ENCODE measurements around the gene COQ8B.
"Not testable (repeated sequence)": the region's sequence is repeated elsewhere in the genome, so short reads cannot be mapped to it uniquely, and the experiment has no call there.

COQ8B gene

GRCh38 chr19:40741527-40742390 lies 25.1 kb upstream of the COQ8B start:
- no peak for DNase-seq (ENCODE audit: low read depth)

DNA sequence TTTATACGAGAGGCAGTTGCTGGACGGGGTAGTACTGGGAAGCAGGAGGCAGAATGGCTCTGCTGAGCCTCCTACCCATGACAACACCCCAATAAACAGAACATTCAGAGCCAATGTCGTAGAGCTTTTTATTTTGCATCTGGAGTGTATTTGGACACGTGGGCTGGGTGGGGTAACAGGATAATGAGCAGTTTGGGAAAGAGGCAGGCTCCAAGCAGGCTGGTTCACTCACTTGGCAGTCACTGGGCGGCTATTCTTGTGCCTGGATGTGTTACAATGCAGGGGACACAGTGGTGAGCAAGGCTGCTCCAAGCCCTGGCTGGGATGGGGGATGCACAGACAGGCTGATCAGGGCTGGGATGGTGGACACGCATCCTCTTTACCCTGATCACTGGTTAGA lies 24.1 kb upstream of the COQ8B start:
- DNase-seq (ENCODE audit: low read depth) = peak; percentile 68

DNA sequence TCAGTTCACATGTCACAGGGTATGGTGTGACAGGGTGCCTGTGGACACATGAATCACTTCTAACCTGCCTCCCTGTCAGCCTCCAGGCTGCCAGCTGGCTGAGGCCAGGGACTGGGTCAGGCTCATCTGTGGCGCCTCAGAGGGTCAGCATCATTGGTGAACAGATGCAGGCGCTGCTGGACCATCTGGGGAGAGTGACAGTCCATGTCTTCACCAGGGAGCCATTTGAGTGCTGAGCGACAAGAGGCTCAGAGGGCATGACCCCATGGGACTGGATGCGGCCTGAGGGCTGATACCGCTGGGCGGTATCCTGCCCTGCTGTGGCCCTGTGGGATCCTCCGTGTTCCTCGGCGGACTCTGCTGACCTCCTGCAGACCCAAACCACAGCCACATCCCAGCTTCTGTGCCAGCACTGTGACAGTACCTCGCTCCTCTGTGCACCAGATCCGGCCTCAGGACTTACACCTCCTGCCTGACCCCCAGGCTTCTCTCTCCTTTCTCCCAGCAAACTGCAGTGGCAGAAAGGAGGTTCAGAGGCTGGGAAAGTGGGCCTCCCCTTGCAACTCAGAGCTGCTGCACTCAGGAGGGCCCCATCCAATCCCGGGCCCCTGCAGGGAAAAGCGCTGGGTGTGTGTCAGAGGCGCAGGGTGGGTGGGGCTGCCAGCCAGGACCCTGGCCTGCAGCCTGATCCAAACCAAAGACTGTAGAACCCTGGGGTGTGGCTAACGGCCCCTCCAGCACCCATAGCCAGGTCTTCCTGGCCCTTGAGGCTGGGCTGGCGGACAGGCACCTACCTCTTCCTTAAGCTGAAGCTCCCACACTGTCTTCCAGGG lies 23.4 kb upstream of the COQ8B start:
- no peak for DNase-seq (ENCODE audit: low read depth)

GRCh38 chr19:40739030-40739839 lies 22.5 kb upstream of the COQ8B start:
- no peak for DNase-seq (ENCODE audit: low read depth)

DNA sequence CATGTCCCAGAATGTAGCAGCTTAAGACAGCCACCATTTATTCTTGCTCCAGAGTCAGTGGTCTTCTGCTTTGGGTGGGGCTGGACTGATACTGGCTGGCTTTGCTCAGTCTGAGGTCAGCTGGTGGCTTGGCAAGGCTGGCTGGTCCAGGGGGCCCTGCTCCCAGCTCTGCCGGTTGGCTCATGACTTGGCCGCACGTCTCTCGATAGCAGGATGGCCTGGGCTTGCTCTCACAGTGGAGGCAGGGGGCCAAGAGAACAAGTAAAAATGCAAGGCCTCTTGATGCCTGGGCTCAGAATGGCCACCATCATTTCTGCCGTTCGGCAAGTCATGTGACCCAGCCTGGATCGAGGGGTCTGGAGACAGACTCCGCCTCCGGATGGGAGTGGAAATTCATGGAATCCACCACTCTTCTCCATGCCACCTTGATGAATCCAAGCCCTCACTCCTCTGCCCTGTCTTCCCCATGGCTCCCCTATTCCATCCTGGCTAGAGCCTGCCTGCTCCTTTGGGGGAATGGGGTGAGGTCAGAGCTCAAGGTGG lies 20.5 kb upstream of the COQ8B start:
- no peak for DNase-seq (ENCODE audit: low read depth)

- no peak for DNase-seq (ENCODE audit: low read depth)
These were observed 20.0 kb upstream of the COQ8B start for GRCh38 chr19:40736661-40737060.

DNA sequence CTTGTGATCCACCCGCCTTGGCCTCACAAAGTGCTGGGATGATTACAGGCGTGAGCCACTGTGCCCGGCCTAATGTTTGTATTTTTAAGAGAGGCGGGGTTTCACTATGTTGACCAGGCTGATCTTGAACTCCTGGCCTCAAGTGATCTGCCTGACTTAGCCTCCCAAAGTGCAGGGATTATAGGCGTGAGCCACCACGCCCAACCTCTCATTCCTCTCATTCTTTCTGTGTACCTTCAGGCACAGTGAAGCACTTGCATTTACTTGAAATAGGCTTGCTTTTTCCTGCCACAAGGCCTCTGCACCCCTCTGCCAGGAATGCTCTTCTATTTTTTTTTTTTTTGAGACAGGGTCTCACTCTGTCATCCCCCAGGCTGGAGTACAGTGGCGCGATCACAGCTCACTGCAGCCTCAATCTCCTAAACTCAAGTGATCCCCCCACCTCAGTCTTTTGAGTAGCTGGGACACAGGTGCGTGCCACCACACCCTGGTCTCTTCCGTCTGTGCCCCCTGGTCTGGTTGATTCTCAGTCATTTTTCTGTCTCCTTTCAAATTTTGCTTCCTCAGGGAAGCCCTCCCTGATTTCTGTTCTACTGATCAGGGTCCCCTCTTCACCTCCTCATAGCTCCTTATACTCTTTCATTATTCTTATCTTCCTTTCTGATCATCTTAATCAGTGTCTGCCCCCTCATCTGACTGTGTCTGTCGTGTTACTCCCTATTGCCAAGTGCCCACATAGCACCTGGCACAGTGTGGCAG lies 18.5 kb upstream of the COQ8B start:
- DNase-seq (ENCODE audit: low read depth) = no peak

DNA sequence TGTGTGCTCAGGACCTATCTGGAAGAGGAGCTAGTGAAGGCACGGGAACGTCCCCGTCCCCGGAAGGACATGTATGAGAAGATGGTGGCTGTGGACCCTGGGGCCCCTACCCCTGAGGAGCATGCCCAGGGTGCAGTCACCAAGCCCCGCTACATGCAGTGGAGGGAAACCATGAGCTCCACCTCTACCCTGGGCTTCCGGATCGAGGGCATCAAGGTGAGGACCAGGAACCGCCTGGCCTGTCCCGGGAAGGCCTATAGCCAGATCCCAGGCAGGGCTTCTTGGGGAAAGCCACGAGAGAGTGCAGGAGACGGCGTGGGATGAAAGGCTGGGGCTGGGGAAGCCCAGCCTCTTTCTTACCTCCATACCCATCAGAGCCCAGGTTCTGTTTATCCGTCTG lies 16.5 kb upstream of the COQ8B start:
- DNase-seq (ENCODE audit: low read depth) = no peak

- not testable (repeated sequence) for DNase-seq (ENCODE audit: low read depth)
These were observed 15.6 kb upstream of the COQ8B start for GRCh38 chr19:40732304-40732703.

DNA sequence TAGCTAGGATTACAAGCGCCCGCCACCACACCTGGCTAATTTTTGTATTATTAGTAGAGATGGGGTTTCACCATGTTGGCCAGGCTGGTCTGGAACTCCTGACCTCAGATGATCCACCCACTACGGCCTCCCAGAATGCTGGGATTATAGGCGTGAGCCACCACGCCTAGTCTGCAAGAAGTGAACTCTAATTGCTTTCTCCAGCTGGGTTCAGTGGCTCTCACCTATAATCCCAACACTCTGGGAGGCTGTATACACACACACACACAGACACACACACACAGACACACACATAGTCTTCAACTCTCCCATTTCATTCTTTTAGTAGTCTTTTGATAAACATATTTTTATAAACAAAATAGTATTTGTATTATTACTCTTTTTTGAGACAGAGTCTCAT lies 13.4 kb upstream of the COQ8B start:
- DNase-seq (ENCODE audit: low read depth) = not testable (repeated sequence)

DNA sequence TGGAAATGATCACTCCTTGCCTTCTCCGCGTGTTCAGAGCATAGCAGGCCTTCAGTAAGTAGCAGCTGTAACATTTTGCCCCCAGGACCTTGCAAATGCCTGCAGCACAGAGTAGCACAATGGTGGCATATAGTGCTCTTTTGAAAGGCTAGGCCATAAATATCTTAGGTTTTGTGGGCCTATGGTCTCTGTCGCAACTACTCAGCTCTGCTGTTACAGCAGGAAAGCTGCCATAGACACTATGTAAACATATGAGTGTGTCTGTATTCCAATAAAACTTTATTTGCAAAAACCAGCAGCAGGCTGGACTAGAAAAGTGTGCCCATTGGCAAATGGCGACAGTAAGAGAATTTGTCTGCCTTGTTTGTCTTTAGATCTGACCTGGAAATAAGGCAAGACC lies 9.6 kb upstream of the COQ8B start:
- DNase-seq (ENCODE audit: low read depth) = no peak

- DNase-seq (ENCODE audit: low read depth) = no peak
These were observed 8.2 kb upstream of the COQ8B start for GRCh38 chr19:40724855-40725254.

GRCh38 chr19:40724315-40724714 lies 7.6 kb upstream of the COQ8B start:
- no peak for DNase-seq (ENCODE audit: low read depth)

DNA sequence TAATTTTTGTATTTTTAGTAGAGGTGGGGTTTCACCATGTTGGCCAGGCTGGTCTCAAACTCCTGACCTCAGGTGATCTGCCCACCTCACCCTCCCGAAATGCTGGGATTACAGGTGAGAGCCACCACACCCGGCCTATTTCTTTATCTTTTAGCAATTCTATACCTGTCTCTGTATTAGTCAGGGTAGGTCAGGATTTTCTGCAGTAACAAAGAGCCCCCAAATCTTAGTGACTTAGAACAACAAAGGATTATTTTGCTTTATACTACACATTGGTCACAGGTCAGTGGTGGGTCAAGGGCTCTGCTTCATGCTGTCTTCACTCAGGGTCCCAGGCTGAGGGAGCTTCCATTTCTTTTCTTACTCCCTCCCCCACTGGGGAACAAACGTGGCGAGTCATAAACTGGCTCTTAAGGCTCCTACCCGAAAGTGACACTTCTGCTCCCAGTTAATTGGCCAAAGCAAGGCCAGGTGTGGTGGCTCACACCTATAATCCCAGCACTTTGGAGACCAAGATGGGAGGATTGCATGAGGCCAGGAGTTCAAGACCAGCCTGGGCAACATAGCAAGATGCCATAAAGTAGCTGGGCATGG lies 7.1 kb upstream of the COQ8B start:
- DNase-seq (ENCODE audit: low read depth) = no peak

DNA sequence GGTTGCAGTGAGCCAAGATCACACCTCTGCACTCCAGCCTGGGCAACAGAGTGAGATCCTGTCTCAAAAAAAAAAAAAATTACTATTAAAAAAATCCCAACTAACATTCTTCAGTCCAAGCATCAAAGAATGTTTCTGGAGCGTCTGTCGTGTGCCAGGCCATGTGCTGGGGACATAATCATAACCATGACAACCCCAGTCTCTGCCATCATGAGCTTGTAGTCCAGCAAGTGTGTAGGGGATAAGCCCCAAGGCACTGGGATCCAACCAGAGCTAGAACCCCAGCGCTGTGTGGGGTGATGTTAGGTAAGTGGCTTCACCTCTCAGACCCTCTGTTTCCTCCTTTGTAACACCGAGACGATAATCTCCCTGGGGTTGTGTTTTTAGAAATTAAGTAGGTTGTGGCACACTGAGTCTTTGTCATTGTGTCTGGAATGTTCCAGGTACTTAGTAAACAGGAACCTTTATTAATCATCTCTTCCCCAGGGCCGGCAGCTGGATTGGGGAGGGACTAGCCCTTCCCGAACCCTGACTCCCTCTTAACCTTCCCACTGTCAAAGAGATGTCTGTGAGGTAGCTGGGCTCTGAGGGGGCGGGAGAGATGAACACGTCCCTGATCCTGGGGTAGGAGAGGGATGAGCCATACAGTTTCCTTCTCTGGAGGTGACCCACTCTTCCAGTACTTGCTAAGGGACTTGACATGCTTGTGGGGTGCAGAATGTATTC lies 5.4 kb upstream of the COQ8B start:
- DNase-seq (ENCODE audit: low read depth) = no peak

GRCh38 chr19:40721140-40721486 lies 4.4 kb upstream of the COQ8B start:
- no peak for DNase-seq (ENCODE audit: low read depth)

GRCh38 chr19:40719414-40719894 lies 2.8 kb upstream of the COQ8B start:
- DNase-seq (ENCODE audit: low read depth) = no peak

DNA sequence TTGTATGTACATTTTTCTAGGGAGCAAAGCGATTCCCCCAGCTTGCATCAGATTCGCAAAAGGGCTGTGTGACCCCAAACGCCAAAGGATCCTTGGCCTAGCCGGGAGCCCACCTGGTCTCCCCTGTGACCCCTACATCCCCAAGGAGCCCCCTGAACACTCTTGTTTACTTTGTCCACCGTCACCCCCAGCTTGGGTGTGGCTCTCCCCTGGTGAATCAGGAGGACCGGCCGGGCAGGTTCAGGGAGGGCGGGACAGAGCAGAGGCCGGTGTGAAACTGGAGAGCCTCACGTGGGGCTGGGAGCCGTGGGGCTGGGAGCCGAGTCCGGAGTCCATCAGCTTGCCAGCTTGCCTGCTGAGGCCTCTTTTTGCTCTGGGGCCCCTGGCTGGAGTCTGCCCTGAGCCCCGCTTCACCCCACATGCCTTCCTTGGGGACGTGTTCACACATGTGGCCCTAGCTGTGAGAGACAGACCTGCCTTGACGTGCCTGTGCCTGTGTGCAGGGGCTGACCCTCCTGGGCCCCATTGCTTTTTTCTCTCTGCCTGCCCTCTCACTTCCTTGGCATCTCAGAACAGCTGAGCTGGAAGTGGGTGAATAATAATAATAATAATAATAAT lies 2.2 kb upstream of the COQ8B start:
- DNase-seq (ENCODE audit: low read depth) = peak; percentile 12

GRCh38 chr19:40717880-40718773 lies 1.4 kb upstream of the COQ8B start:
- no peak for DNase-seq (ENCODE audit: low read depth)
